Heart right ventricle (tissue), 16 donors: ENCODE results near the gene FZR1. TPM values are rescaled to one million over a fixed set of nuclear protein-coding genes. Genes with fewer than 3 reads are reported as not detected.

Experiments used
- ATAC-seq, 8 donors: fragments of 200-7000 bp; cut with Tn5 transposase; one replicate each; pipeline ENCODE4 v1.9.1; 2020; ENCODE audit warnings: mild to moderate bottlenecking in 8 of 8, moderate library complexity in 8 of 8, moderate number of reproducible peaks in 1 of 8
- DNase-seq, 2 donors: peaks; one replicate each; pipeline ENCODE4 v3.0.0-alpha.2; 2020
- H3K27ac ChIP-seq, 10 donors: fragments of 200-600 bp; sonication (generic) in 2 of 10; one replicate each; pipeline versions ENCODE4 v1.5.0 to v1.8.0; 2020 to 2022; ENCODE audit warnings: mild to moderate bottlenecking in 3 of 10
- H3K27me3 ChIP-seq, 7 donors: fragments of 200-600 bp; one replicate each; pipeline ENCODE4 v1.8.0; 2021 to 2022; ENCODE audit warnings: mild to moderate bottlenecking in 2 of 7
- H3K36me3 ChIP-seq, 9 donors: fragments of 200-600 bp; sonication (generic) in 1 of 9; one replicate each; pipeline versions ENCODE4 v1.5.0 to v1.8.0; 2020 to 2022; ENCODE audit warnings: mild to moderate bottlenecking in 2 of 9
- H3K4me1 ChIP-seq, 9 donors: fragments of 200-600 bp; sonication (generic) in 1 of 9; one replicate each; pipeline versions ENCODE4 v1.5.0 to v1.8.0; 2020 to 2022; ENCODE audit warnings: mild to moderate bottlenecking in 4 of 9
- H3K4me3 ChIP-seq, 10 donors: fragments of 200-600 bp; sonication (generic) in 2 of 10; one replicate each; pipeline versions ENCODE4 v1.5.0 to v1.8.0; 2020 to 2022; ENCODE audit warnings: mild to moderate bottlenecking in 7 of 10, moderate library complexity in 2 of 10
- H3K9me3 ChIP-seq, 11 donors: fragments of 200-600 bp in 10 of 11; sonication (generic) in 2 of 11; one replicate each; pipeline versions ENCODE4 v1.5.0 to v1.8.0; 2013 to 2022; ENCODE audit warnings: mild to moderate bottlenecking in 2 of 11, control low read depth in 1 of 11, moderate library complexity in 1 of 11
- WGBS, 2 donors: extraction: QIAGEN DNeasy Blood & Tissue Kit; methylation state at CpG; one replicate each; pipeline ENCODE4 v1.1.7; 2013; ENCODE audit warnings: inconsistent platforms in 1 of 2; 5-methylcytosine and 5-hydroxymethylcytosine counted together
- intact Hi-C, 10 donors: fragments of 100-400 bp; cut with DNase I; formaldehyde crosslinking; loops; one replicate each; pipeline versions ENCODE4 v1.11.1 to v1.14.2; 2022
- polyA plus RNA-seq, 2 donors: library from polyadenylated mRNA; stranded (reverse); fragments of 200-250 nt; gene quantifications; one replicate each; pipeline ENCODE4 v1.2.3, GENCODE V29; 2013
- total RNA-seq, 10 donors: library from RNA; stranded (reverse); fragmentation: NEBNext Ultra II Directional in 3 of 10; extraction: Animal tissue kit (Norgen Biotek cat#: 25700) in 3 of 10; gene quantifications; one replicate each; pipeline versions ENCODE4 v1.2.1 to v1.2.4, GENCODE V29; 2021 to 2023
- TF ChIP-seq, protein P1 (sequence below), 9 donors: fragments of 200-600 bp; sonication (generic) in 2 of 9; IDR thresholded peaks; one replicate each; pipeline versions ENCODE4 v1.5.0 to v1.8.0; 2021 to 2022; ENCODE audit warnings: antibody characterized with exemption in 9 of 9, mild to moderate bottlenecking in 5 of 9, moderate library complexity in 1 of 9
- donor health status: Arrhythmogenic right ventricular cardiomyopathy.
- donor health status: ischemic (EF 13 %, LVEDD 7.1; RV severe dilation, severe dysfunction).
- donor health status: healthy with polysubstance abuse.
- donor health status: DM: no; HTN: yes; CAD: no.
- donor health status: DM: no; HTN: no; CAD: no.
- donor health status: ischemic (EF 25% LVEDD 6.9; RV normal size, moderate dysfunction).
- donor health status: ischemic (EF 25% LVEDD 5.7; RV mildly dilated, moderate dysfunction).
- donor health status: healthy.
- donor health status: DM: yes; HTN: yes; CAD: no.
- donor health status: Ischemic cardiomyopathy.
- donor health status: ischemic (EF 35%, LVEDD 5.7; RV mildly dilated, moderate dysfunction).
- donor health status: nonischemic (EF 11% LVEDD 7.7; RV severe dilation, severe dysfunction).
- donor health status: DM: yes; HTN: yes; CAD: no.
- donor health status: PGD.
- donor health status: ischemic (EF 29% LVEDD 5.4; RV normal size, mild dysfunction).
- donor health status: nonischemic (EF 23%, LVEDD 6.1; RV moderate dilation, normal function).

The FZR1 gene
- total and polyA plus RNA-seq, 12 donors, result 13.5 to 30.8 (median 24.7) TPM

DNA sequence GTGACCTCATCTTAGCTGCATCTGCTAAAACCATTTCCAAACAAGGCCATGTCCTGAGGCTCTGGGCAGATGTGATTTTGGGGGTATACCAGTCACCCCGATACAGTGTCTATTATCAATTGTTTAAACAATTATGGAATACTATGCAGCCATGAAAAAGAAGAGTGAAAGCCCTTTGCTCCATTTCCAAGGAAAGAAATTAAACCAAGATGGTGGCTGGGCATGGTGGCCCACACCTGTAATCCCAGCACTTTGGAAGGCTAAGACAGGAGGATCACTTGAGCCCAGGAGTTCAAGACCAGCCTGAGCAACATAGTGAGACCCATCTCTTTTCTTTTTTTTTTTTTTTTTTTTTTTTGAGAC, 33.6 kb downstream of the FZR1 start:
- ATAC-seq, result no peak
- peaks cover 0 to 4% (median 0%) of the 10 kb centered on the region in 11 donors for H3K9me3 ChIP-seq
- no peak overlapping the region for H3K4me3 ChIP-seq
- H3K27ac ChIP-seq, result no peak overlapping the region
- 93 to 100% methylated on average over 1 of the region's 1 CpG for WGBS, 2 donors
- H3K27me3 ChIP-seq, result no peaks in the 10 kb centered on the region
- peaks cover 0 to 22% (median 0%) of the 10 kb centered on the region in 9 donors for H3K4me1 ChIP-seq
- H3K36me3 ChIP-seq, result peaks cover 0 to 60% (median 12%) of the 10 kb centered on the region in 9 donors
- intact Hi-C loops, result loop anchor here in 4 of 10 donors (5.0 to 10.0 kb wide), 3 partner anchors 75 to 165 kb away; partner anchors contain the start of genes PIP5K1C (in 3 of the 4), TJP3 (in 3 of the 4) and CACTIN (in 1 of the 4)
- DNase-seq, result no peak
- TF ChIP-seq, protein P1, sequence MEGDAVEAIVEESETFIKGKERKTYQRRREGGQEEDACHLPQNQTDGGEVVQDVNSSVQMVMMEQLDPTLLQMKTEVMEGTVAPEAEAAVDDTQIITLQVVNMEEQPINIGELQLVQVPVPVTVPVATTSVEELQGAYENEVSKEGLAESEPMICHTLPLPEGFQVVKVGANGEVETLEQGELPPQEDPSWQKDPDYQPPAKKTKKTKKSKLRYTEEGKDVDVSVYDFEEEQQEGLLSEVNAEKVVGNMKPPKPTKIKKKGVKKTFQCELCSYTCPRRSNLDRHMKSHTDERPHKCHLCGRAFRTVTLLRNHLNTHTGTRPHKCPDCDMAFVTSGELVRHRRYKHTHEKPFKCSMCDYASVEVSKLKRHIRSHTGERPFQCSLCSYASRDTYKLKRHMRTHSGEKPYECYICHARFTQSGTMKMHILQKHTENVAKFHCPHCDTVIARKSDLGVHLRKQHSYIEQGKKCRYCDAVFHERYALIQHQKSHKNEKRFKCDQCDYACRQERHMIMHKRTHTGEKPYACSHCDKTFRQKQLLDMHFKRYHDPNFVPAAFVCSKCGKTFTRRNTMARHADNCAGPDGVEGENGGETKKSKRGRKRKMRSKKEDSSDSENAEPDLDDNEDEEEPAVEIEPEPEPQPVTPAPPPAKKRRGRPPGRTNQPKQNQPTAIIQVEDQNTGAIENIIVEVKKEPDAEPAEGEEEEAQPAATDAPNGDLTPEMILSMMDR (IDR thresholded peaks at IDR 0.05), result no peak

DNA sequence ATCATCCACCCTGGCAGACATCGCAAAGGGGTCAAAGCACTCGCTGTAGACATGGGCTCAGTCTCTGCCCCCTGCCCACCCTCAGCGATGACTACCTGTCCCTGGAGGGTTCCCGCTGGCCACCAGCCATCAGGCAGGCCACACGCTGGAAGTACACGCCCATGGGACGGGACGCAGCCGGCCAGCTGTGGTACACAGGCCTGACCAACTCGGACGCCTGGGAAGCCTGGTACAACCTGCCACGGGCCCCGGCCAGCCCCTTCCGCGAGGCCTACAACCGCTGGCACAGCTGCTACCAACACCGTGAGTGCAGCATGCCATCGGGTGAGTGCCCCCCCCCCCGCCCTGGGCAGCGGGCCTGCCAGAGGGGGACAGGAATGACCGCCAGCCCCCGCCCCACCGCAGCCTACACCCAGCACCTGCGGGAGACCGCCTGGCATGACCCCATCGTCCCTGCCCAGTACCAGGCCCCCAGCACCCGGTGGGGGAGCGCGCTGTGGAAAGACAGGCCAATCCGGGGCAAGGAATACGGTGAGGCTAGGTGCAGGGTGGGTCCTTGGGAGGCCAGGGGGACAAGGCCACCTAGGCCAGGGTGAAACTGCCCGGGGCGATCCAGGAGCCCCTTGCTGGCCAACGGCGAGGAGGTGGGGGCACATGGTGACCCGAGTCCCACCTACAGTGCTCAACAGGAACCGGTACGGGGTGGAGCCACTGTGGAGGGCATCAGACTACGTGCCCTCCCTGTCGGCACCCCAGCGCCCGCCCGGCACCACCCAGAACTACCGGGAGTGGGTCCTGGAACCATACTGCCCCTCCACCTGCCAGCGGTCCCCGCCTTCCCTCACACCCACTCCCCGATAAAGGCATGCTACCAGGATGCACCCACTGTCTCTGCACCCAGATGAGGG, 37.3 kb downstream of the FZR1 start:
- TF ChIP-seq, protein P1 (IDR thresholded peaks at IDR 0.05), result no peak
- DNase-seq (peak in 1 of 2 donors; percentile 51), ATAC-seq (peak in 2 of 8 donors; percentile 11 to 19)
- Histone ChIP-seq H3K36me3 (peaks cover 0 to 59% (median 0%) of the 10 kb centered on the region in 9 donors), H3K27ac (peak overlapping the region in 1 of 10 donors; percentile 36), H3K9me3 (peaks cover 0 to 4% (median 0%) of the 10 kb centered on the region in 11 donors), H3K4me1 (peaks cover 0 to 10% (median 0%) of the 10 kb centered on the region in 9 donors), H3K4me3 (no peak overlapping the region), H3K27me3 (no peaks in the 10 kb centered on the region)
- intact Hi-C loops, result loop anchor here in 5 of 10 donors (2.0 to 10.0 kb wide), 4 partner anchors 71 to 161 kb away; partner anchors contain the start of genes PIP5K1C (in 3 of the 5), TJP3 (in 3 of the 5) and CACTIN (in 1 of the 5)
- WGBS, 2 donors, result 82 to 83% methylated on average over 45 to 47 of the region's 47 CpGs

DNA sequence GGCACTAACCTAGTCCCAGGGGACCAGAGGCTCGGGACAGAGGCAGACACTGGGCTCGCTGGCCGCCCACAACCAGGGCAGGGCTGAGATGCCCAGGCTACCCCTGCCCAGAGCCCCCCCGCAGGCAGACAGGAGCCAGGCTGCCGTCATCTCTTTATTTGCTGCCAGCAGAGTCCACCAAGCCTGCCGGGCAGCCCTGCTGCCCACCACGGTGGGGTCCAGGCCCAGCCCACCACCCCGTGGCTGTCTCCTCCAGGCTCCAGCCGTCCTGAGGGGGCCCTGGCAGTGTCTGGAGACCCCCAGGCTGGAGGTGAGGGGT, 37.9 kb downstream of the FZR1 start:
- peaks cover 0 to 59% (median 0%) of the 10 kb centered on the region in 9 donors for H3K36me3 ChIP-seq
- intact Hi-C loops, result loop anchor here in 5 of 10 donors (2.0 to 10.0 kb wide), 4 partner anchors 71 to 161 kb away; partner anchors contain the start of genes PIP5K1C (in 3 of the 5), TJP3 (in 3 of the 5) and CACTIN (in 1 of the 5)
- DNase-seq, result no peak

More for the DNA sequence above, 37.9 kb downstream of the FZR1 start:
- H3K9me3 ChIP-seq, result peaks cover 0 to 4% (median 0%) of the 10 kb centered on the region in 11 donors
- H3K4me3 ChIP-seq, result no peak overlapping the region
- peaks cover 0 to 15% (median 0%) of the 10 kb centered on the region in 9 donors for H3K4me1 ChIP-seq
- 81 to 86% methylated on average over 9 of the region's 9 CpGs for WGBS, 2 donors
- no peak overlapping the region for H3K27ac ChIP-seq
- H3K27me3 ChIP-seq, result no peaks in the 10 kb centered on the region
- ATAC-seq, result no peak
- TF ChIP-seq, protein P1 (IDR thresholded peaks at IDR 0.05), result no peak
